HepG2 (cell line): ENCODE data around the gene SIRT6. TPM values are rescaled to one million over a fixed set of nuclear protein-coding genes. Genes with fewer than 3 reads are reported as not detected.

ENCODE experiments used
- KDM5B ChIP-seq: sonication (generic); formaldehyde crosslinking; IDR thresholded peaks from 2 replicates; pipeline ENCODE4 v1.4.0; 2020; ENCODE audit warnings: missing genetic modification reagents, mild to moderate bottlenecking, borderline replicate concordance
- MIER2 ChIP-seq: IDR thresholded peaks from 2 replicates; pipeline ENCODE4 v1.6.1; 2016; ENCODE audit warnings: missing biosample characterization, missing genetic modification reagents
- PHF21A ChIP-seq: sonication (generic); formaldehyde crosslinking; IDR thresholded peaks from 2 replicates; pipeline ENCODE4 v1.5.0; 2020; ENCODE audit warnings: mild to moderate bottlenecking, missing genetic modification reagents
- SNRNP70 ChIP-seq: fragments of 200-400 bp; formaldehyde crosslinking; IDR thresholded peaks from 2 replicates; pipeline ENCODE4 v1.6.1; 2017; ENCODE audit warnings: mild to moderate bottlenecking, low read depth, low read length, moderate library complexity
- YEATS2 ChIP-seq: sonication (generic); formaldehyde crosslinking; IDR thresholded peaks from 2 replicates; pipeline ENCODE4 v1.4.0; 2020; ENCODE audit warnings: missing genetic modification reagents, borderline replicate concordance
- YEATS4 ChIP-seq: sonication (generic); formaldehyde crosslinking; IDR thresholded peaks from 2 replicates; pipeline ENCODE4 v1.4.0; 2020; ENCODE audit warnings: missing genetic modification reagents, borderline replicate concordance
- ZFYVE20 ChIP-seq: sonication (generic); formaldehyde crosslinking; IDR thresholded peaks from 2 replicates; pipeline ENCODE4 v1.8.0; 2023; ENCODE audit warnings: low read depth, mild to moderate bottlenecking, moderate library complexity, missing genetic modification reagents, borderline replicate concordance
- ZNF329 ChIP-seq: sonication (generic); formaldehyde crosslinking; IDR thresholded peaks from 2 replicates; pipeline ENCODE4 v1.9.0; 2021; ENCODE audit warnings: low read depth, mild to moderate bottlenecking, missing genetic modification reagents
- ZNF703 ChIP-seq: sonication (generic); formaldehyde crosslinking; IDR thresholded peaks from 2 replicates; pipeline ENCODE4 v1.5.1; 2020; ENCODE audit warnings: missing genetic modification reagents, mild to moderate bottlenecking, moderate library complexity, borderline replicate concordance
- polyA plus RNA-seq, 8 experiments: library from polyadenylated mRNA; depleted of rRNA in 3 of 8; stranded (reverse) in 7 of 8; unstranded in 1 of 8; fragments of >200 nt; fragmentation: Illumina TruSeq in 4 of 8; extraction: Trizol in 4 of 8; gene quantifications; 2 replicates each; pipeline versions ENCODE4 v1.2.1 to v1.2.3, GENCODE V29; 2011 to 2016; ENCODE audit warnings: low read depth in 4 of 8, missing spikeins in 1 of 8, mixed read lengths in 1 of 8; ENCODE audit not compliant: insufficient read depth in 1 of 8
- total RNA-seq, 5 experiments: library from RNA; depleted of rRNA; stranded (reverse); fragments of >200 nt; fragmentation: Illumina TruSeq; extraction: Trizol; gene quantifications; 2 replicates each; pipeline ENCODE4 v1.2.3, GENCODE V29; 2016; ENCODE audit warnings: low read depth in 1 of 5
- TF ChIP-seq, protein P1 (sequence below): sonication (generic); formaldehyde crosslinking; IDR thresholded peaks from 2 replicates; pipeline ENCODE4 v1.8.1; 2022; ENCODE audit warnings: low read depth, mild to moderate bottlenecking, missing genetic modification reagents
- TF ChIP-seq, protein P2 (sequence below): sonication (generic); formaldehyde crosslinking; IDR thresholded peaks from 2 replicates; pipeline ENCODE4 v1.4.0; 2020; ENCODE audit warnings: missing genetic modification reagents
- TF ChIP-seq, protein P3 (sequence below): sonication (generic); formaldehyde crosslinking; IDR thresholded peaks from 2 replicates; pipeline ENCODE4 v1.4.0; 2020; ENCODE audit warnings: mild to moderate bottlenecking, missing genetic modification reagents
- TF ChIP-seq, protein P4 (sequence below): sonication (generic); formaldehyde crosslinking; IDR thresholded peaks from 2 replicates; pipeline ENCODE4 v1.4.0; 2020; ENCODE audit warnings: missing genetic modification reagents
- TF ChIP-seq, protein P5 (sequence below): sonication (generic); formaldehyde crosslinking; IDR thresholded peaks from 2 replicates; pipeline ENCODE4 v1.5.0; 2020; ENCODE audit warnings: missing genetic modification reagents

SIRT6 gene
- total and polyA plus RNA-seq, 2 of the 13 experiments (the other 11 are each of a cell fraction or from before 2014, with no cell fraction given), result 11.0 to 18.4 TPM

DNA sequence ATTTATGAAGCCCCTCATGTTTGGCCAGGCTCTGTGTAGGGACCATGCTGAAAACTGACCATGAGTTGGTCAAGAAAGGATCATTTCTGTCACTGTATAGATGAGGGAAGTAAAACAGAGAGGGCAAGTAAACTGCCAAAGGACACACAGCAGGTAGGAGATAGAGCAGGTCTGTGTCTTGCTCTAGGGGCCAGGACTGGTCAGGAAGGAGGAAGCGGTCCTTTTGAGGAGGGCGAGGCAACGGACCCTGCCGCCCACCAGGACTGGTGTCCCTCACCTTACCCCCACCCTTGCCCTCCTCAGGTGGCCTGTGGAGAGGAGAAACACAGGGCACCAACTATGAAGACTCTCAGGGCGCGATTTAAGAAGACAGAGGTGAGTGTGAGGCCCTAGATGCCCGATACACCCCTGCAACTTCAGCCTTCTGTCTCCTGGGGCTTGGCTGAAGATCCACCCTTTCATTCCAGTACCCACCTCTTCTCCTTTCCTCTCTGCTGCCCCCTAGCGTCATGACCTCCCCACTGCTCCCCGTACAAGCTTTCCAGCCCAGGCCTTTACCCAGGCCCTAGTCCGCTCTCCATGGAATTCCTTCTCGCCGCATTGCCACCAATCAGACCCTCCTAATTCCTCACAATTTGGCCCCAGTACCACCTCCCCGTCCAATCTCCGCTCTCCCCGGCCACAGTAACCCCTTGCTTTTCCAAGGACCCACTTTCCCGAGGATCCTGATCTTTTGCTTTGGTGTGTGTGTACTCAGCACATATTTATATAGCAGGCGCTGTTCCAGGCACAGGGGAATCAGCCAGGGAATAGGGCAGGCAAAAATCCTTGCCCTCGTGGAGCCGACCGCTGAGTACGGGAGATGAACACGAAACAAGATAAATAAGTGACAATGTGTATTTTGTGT, 4.0 kb upstream of the SIRT6 start (continued):
- TF ChIP-seq, protein P1, sequence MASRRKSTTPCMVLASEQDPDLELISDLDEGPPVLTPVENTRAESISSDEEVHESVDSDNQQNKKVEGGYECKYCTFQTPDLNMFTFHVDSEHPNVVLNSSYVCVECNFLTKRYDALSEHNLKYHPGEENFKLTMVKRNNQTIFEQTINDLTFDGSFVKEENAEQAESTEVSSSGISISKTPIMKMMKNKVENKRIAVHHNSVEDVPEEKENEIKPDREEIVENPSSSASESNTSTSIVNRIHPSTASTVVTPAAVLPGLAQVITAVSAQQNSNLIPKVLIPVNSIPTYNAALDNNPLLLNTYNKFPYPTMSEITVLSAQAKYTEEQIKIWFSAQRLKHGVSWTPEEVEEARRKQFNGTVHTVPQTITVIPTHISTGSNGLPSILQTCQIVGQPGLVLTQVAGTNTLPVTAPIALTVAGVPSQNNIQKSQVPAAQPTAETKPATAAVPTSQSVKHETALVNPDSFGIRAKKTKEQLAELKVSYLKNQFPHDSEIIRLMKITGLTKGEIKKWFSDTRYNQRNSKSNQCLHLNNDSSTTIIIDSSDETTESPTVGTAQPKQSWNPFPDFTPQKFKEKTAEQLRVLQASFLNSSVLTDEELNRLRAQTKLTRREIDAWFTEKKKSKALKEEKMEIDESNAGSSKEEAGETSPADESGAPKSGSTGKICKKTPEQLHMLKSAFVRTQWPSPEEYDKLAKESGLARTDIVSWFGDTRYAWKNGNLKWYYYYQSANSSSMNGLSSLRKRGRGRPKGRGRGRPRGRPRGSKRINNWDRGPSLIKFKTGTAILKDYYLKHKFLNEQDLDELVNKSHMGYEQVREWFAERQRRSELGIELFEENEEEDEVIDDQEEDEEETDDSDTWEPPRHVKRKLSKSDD (CRISPR knock-in tag), result no peak
- TF ChIP-seq ZNF703 (CRISPR knock-in tag) (no peak), YEATS4 (CRISPR knock-in tag) (no peak), KDM5B (no peak), YEATS2 (CRISPR knock-in tag) (peak; percentile 50; the same call in 1 of the 2 replicates), MIER2 (CRISPR knock-in tag) (no peak), PHF21A (CRISPR knock-in tag) (no peak), ZFYVE20 (no peak), SNRNP70 (no peak), ZNF329 (CRISPR knock-in tag) (no peak)
- TF ChIP-seq, protein P2, sequence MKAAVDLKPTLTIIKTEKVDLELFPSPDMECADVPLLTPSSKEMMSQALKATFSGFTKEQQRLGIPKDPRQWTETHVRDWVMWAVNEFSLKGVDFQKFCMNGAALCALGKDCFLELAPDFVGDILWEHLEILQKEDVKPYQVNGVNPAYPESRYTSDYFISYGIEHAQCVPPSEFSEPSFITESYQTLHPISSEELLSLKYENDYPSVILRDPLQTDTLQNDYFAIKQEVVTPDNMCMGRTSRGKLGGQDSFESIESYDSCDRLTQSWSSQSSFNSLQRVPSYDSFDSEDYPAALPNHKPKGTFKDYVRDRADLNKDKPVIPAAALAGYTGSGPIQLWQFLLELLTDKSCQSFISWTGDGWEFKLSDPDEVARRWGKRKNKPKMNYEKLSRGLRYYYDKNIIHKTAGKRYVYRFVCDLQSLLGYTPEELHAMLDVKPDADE (CRISPR knock-in tag), result no peak
- TF ChIP-seq, protein P3, sequence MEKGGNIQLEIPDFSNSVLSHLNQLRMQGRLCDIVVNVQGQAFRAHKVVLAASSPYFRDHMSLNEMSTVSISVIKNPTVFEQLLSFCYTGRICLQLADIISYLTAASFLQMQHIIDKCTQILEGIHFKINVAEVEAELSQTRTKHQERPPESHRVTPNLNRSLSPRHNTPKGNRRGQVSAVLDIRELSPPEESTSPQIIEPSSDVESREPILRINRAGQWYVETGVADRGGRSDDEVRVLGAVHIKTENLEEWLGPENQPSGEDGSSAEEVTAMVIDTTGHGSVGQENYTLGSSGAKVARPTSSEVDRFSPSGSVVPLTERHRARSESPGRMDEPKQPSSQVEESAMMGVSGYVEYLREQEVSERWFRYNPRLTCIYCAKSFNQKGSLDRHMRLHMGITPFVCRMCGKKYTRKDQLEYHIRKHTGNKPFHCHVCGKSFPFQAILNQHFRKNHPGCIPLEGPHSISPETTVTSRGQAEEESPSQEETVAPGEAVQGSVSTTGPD (CRISPR knock-in tag), result no peak
- TF ChIP-seq, protein P4, sequence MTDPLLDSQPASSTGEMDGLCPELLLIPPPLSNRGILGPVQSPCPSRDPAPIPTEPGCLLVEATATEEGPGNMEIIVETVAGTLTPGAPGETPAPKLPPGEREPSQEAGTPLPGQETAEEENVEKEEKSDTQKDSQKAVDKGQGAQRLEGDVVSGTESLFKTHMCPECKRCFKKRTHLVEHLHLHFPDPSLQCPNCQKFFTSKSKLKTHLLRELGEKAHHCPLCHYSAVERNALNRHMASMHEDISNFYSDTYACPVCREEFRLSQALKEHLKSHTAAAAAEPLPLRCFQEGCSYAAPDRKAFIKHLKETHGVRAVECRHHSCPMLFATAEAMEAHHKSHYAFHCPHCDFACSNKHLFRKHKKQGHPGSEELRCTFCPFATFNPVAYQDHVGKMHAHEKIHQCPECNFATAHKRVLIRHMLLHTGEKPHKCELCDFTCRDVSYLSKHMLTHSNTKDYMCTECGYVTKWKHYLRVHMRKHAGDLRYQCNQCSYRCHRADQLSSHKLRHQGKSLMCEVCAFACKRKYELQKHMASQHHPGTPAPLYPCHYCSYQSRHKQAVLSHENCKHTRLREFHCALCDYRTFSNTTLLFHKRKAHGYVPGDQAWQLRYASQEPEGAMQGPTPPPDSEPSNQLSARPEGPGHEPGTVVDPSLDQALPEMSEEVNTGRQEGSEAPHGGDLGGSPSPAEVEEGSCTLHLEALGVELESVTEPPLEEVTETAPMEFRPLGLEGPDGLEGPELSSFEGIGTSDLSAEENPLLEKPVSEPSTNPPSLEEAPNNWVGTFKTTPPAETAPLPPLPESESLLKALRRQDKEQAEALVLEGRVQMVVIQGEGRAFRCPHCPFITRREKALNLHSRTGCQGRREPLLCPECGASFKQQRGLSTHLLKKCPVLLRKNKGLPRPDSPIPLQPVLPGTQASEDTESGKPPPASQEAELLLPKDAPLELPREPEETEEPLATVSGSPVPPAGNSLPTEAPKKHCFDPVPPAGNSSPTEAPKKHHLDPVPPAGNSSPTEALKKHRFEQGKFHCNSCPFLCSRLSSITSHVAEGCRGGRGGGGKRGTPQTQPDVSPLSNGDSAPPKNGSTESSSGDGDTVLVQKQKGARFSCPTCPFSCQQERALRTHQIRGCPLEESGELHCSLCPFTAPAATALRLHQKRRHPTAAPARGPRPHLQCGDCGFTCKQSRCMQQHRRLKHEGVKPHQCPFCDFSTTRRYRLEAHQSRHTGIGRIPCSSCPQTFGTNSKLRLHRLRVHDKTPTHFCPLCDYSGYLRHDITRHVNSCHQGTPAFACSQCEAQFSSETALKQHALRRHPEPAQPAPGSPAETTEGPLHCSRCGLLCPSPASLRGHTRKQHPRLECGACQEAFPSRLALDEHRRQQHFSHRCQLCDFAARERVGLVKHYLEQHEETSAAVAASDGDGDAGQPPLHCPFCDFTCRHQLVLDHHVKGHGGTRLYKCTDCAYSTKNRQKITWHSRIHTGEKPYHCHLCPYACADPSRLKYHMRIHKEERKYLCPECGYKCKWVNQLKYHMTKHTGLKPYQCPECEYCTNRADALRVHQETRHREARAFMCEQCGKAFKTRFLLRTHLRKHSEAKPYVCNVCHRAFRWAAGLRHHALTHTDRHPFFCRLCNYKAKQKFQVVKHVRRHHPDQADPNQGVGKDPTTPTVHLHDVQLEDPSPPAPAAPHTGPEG, result no peak
- TF ChIP-seq, protein P5, sequence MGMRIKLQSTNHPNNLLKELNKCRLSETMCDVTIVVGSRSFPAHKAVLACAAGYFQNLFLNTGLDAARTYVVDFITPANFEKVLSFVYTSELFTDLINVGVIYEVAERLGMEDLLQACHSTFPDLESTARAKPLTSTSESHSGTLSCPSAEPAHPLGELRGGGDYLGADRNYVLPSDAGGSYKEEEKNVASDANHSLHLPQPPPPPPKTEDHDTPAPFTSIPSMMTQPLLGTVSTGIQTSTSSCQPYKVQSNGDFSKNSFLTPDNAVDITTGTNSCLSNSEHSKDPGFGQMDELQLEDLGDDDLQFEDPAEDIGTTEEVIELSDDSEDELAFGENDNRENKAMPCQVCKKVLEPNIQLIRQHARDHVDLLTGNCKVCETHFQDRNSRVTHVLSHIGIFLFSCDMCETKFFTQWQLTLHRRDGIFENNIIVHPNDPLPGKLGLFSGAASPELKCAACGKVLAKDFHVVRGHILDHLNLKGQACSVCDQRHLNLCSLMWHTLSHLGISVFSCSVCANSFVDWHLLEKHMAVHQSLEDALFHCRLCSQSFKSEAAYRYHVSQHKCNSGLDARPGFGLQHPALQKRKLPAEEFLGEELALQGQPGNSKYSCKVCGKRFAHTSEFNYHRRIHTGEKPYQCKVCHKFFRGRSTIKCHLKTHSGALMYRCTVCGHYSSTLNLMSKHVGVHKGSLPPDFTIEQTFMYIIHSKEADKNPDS (CRISPR knock-in tag), result no peak
